ENCODE data around the gene UBE2R2.
"Not testable (repeated sequence)": the region's sequence is repeated elsewhere in the genome, so short reads cannot be mapped to it uniquely, and the experiment has no call there.

Gene UBE2R2

GRCh38 chr9:33932078-33932807 lies 115.3 kb downstream of the UBE2R2 start:
- no peak for DNase-seq

- no peak for DNase-seq
Measured at GRCh38 chr9:33934188-33934878, 117.4 kb downstream of the UBE2R2 start.

GRCh38 chr9:33939924-33940874 lies 123.2 kb downstream of the UBE2R2 start:
- DNase-seq = no peak

- DNase-seq = no peak
Measured at GRCh38 chr9:33942471-33943083, 125.6 kb downstream of the UBE2R2 start.

GRCh38 chr9:33943389-33943788 lies 126.4 kb downstream of the UBE2R2 start:
- no peak for DNase-seq

- no peak for DNase-seq
Measured at GRCh38 chr9:33946779-33947535, 130.0 kb downstream of the UBE2R2 start.

GRCh38 chr9:33950371-33950770 lies 133.4 kb downstream of the UBE2R2 start:
- no peak for DNase-seq

GRCh38 chr9:33952066-33952465 lies 135.1 kb downstream of the UBE2R2 start:
- no peak for DNase-seq

- no peak for DNase-seq
Measured at GRCh38 chr9:33956544-33956943, 139.6 kb downstream of the UBE2R2 start.

- no peak for DNase-seq
Measured at GRCh38 chr9:33959725-33960124, 142.8 kb downstream of the UBE2R2 start.

- not testable (repeated sequence) for DNase-seq
Measured at GRCh38 chr9:33962468-33962867, 145.5 kb downstream of the UBE2R2 start.

GRCh38 chr9:33964086-33964768 lies 147.3 kb downstream of the UBE2R2 start:
- DNase-seq = no peak

All from NCI-H446 treated with DMSO at 0.1 percent for 48 hours (cell line).